GM18519 (cell line): ENCODE data around the gene SNCAIP.

ENCODE experiments used
- ATAC-seq: cut with Tn5 transposase; IDR thresholded peaks from one replicate; pipeline ENCODE4 v1.9.1; 2021; ENCODE audit warnings: mild to moderate bottlenecking, moderate library complexity; ENCODE audit not compliant: unreplicated experiment, low FRiP score

The SNCAIP gene

GRCh38 chr5:122455939-122456338 lies 143.9 kb downstream of the SNCAIP start:
- ATAC-seq: no peak

GRCh38 chr5:122457178-122457826 lies 145.3 kb downstream of the SNCAIP start:
- ATAC-seq: no peak

- peak; percentile 72 for ATAC-seq
Observed at GRCh38 chr5:122458278-122458872, 146.3 kb downstream of the SNCAIP start.

- ATAC-seq: no peak
Observed at GRCh38 chr5:122462486-122462885, 150.4 kb downstream of the SNCAIP start.

- ATAC-seq: peak; percentile 55
Observed at GRCh38 chr5:122463221-122463620, 151.2 kb downstream of the SNCAIP start.

GRCh38 chr5:122464191-122464590 lies 152.2 kb downstream of the SNCAIP start:
- no peak for ATAC-seq

GRCh38 chr5:122465031-122465577 lies 153.1 kb downstream of the SNCAIP start:
- ATAC-seq: no peak

GRCh38 chr5:122465994-122466393 lies 154.0 kb downstream of the SNCAIP start:
- no peak for ATAC-seq

- no peak for ATAC-seq
Observed at GRCh38 chr5:122468351-122469116, 156.5 kb downstream of the SNCAIP start.

- no peak for ATAC-seq
Observed at GRCh38 chr5:122469384-122469919, 157.4 kb downstream of the SNCAIP start.

- no peak for ATAC-seq
Observed at GRCh38 chr5:122470365-122470764, 158.3 kb downstream of the SNCAIP start.

- ATAC-seq: no peak
Observed at GRCh38 chr5:122471031-122471751, 159.2 kb downstream of the SNCAIP start.

GRCh38 chr5:122471752-122472061 lies 159.7 kb downstream of the SNCAIP start:
- no peak for ATAC-seq

- ATAC-seq: no peak
Observed at GRCh38 chr5:122473138-122473843, 161.3 kb downstream of the SNCAIP start.

GRCh38 chr5:122473941-122474340 lies 161.9 kb downstream of the SNCAIP start:
- ATAC-seq: no peak

GRCh38 chr5:122478741-122479442 lies 166.9 kb downstream of the SNCAIP start:
- no peak for ATAC-seq

- ATAC-seq: no peak
Observed at GRCh38 chr5:122480146-122480545, 168.1 kb downstream of the SNCAIP start.

GRCh38 chr5:122484103-122484502 lies 172.1 kb downstream of the SNCAIP start:
- ATAC-seq: no peak

- no peak for ATAC-seq
Observed at GRCh38 chr5:122485226-122485625, 173.2 kb downstream of the SNCAIP start.
